ENCODE results near the gene REST.

The REST gene

GRCh38 chr4:56940971-56941370 is 33.3 kb downstream of the REST start:
- Histone ChIP-seq H3K4me1 (ENCODE audit: control insufficient read depth in 5 of 5, insufficient read depth in 5 of 5, low read length in 5 of 5) (peaks cover 0 to 5% (median 0%) of the 10 kb centered on the region in 5 donors), H3K27me3 (ENCODE audit: control insufficient read depth in 5 of 5, insufficient read depth in 4 of 5, low read length in 5 of 5) (no peaks in the 10 kb centered on the region), H3K4me3 (ENCODE audit: low read depth in 1 of 5, low read length in 5 of 5) (no peak overlapping the region), H3K27ac (ENCODE audit: low read depth, low read length) (no peak overlapping the region), H3K9ac (ENCODE audit: low read length in 5 of 5) (no peak overlapping the region), H3K36me3 (ENCODE audit: control insufficient read depth in 5 of 5, insufficient read depth in 5 of 5, low read length in 5 of 5) (peaks cover 3 to 21% (median 11%) of the 10 kb centered on the region in 5 donors), H3K9me3 (ENCODE audit: control insufficient read depth in 5 of 5, low read length in 5 of 5) (no peaks in the 10 kb centered on the region)

- no peaks in the 10 kb centered on the region for H3K9me3 ChIP-seq (ENCODE audit: control insufficient read depth in 5 of 5, low read length in 5 of 5)
- no peak overlapping the region for H3K4me3 ChIP-seq (ENCODE audit: low read depth in 1 of 5, low read length in 5 of 5)
- H3K4me1 ChIP-seq (ENCODE audit: control insufficient read depth in 5 of 5, insufficient read depth in 5 of 5, low read length in 5 of 5): peaks cover 0 to 5% (median 0%) of the 10 kb centered on the region in 5 donors
- no peak overlapping the region for H3K27ac ChIP-seq (ENCODE audit: low read depth, low read length)
- no peaks in the 10 kb centered on the region for H3K27me3 ChIP-seq (ENCODE audit: control insufficient read depth in 5 of 5, insufficient read depth in 4 of 5, low read length in 5 of 5)
- no peak overlapping the region for H3K9ac ChIP-seq (ENCODE audit: low read length in 5 of 5)
- H3K36me3 ChIP-seq (ENCODE audit: control insufficient read depth in 5 of 5, insufficient read depth in 5 of 5, low read length in 5 of 5): peaks cover 3 to 21% (median 11%) of the 10 kb centered on the region in 5 donors
Observed at GRCh38 chr4:56941403-56941802, 33.7 kb downstream of the REST start.

GRCh38 chr4:56953680-56954520 is 46.2 kb downstream of the REST start:
- H3K27me3 ChIP-seq (ENCODE audit: control insufficient read depth in 5 of 5, insufficient read depth in 4 of 5, low read length in 5 of 5): no peaks in the 10 kb centered on the region
- no peak overlapping the region for H3K27ac ChIP-seq (ENCODE audit: low read depth, low read length)
- no peak overlapping the region for H3K4me3 ChIP-seq (ENCODE audit: low read depth in 1 of 5, low read length in 5 of 5)
- no peaks in the 10 kb centered on the region for H3K36me3 ChIP-seq (ENCODE audit: control insufficient read depth in 5 of 5, insufficient read depth in 5 of 5, low read length in 5 of 5)
- no peak overlapping the region for H3K9ac ChIP-seq (ENCODE audit: low read length in 5 of 5)
- peaks cover 8 to 13% (median 13%) of the 10 kb centered on the region in 5 donors for H3K4me1 ChIP-seq (ENCODE audit: control insufficient read depth in 5 of 5, insufficient read depth in 5 of 5, low read length in 5 of 5)
- no peaks in the 10 kb centered on the region for H3K9me3 ChIP-seq (ENCODE audit: control insufficient read depth in 5 of 5, low read length in 5 of 5)

GRCh38 chr4:56958111-56958517 is 50.4 kb downstream of the REST start:
- H3K9ac ChIP-seq (ENCODE audit: low read length in 5 of 5): no peak overlapping the region
- peak overlapping the region; percentile 1 to 40 (median 6) for H3K4me3 ChIP-seq (ENCODE audit: low read depth in 1 of 5, low read length in 5 of 5)
- peaks cover 8 to 16% (median 14%) of the 10 kb centered on the region in 5 donors for H3K4me1 ChIP-seq (ENCODE audit: control insufficient read depth in 5 of 5, insufficient read depth in 5 of 5, low read length in 5 of 5)
- no peaks in the 10 kb centered on the region for H3K9me3 ChIP-seq (ENCODE audit: control insufficient read depth in 5 of 5, low read length in 5 of 5)
- peaks cover 0 to 14% (median 6%) of the 10 kb centered on the region in 5 donors for H3K36me3 ChIP-seq (ENCODE audit: control insufficient read depth in 5 of 5, insufficient read depth in 5 of 5, low read length in 5 of 5)
- H3K27me3 ChIP-seq (ENCODE audit: control insufficient read depth in 5 of 5, insufficient read depth in 4 of 5, low read length in 5 of 5): no peaks in the 10 kb centered on the region
- peak overlapping the region; percentile 39 for H3K27ac ChIP-seq (ENCODE audit: low read depth, low read length)

GRCh38 chr4:56959100-56959499 is 51.4 kb downstream of the REST start:
- peak overlapping the region; percentile 39 for H3K27ac ChIP-seq (ENCODE audit: low read depth, low read length)
- H3K9ac ChIP-seq (ENCODE audit: low read length in 5 of 5): no peak overlapping the region
- H3K36me3 ChIP-seq (ENCODE audit: control insufficient read depth in 5 of 5, insufficient read depth in 5 of 5, low read length in 5 of 5): peaks cover 0 to 20% (median 13%) of the 10 kb centered on the region in 5 donors
- no peaks in the 10 kb centered on the region for H3K9me3 ChIP-seq (ENCODE audit: control insufficient read depth in 5 of 5, low read length in 5 of 5)
- no peak overlapping the region for H3K4me3 ChIP-seq (ENCODE audit: low read depth in 1 of 5, low read length in 5 of 5)
- H3K4me1 ChIP-seq (ENCODE audit: control insufficient read depth in 5 of 5, insufficient read depth in 5 of 5, low read length in 5 of 5): peaks cover 8 to 16% (median 14%) of the 10 kb centered on the region in 5 donors
- H3K27me3 ChIP-seq (ENCODE audit: control insufficient read depth in 5 of 5, insufficient read depth in 4 of 5, low read length in 5 of 5): no peaks in the 10 kb centered on the region

- peaks cover 5 to 36% (median 25%) of the 10 kb centered on the region in 5 donors for H3K36me3 ChIP-seq (ENCODE audit: control insufficient read depth in 5 of 5, insufficient read depth in 5 of 5, low read length in 5 of 5)
Observed at GRCh38 chr4:56961107-56961500, 53.4 kb downstream of the REST start.

GRCh38 chr4:56971383-56971782 is 63.7 kb downstream of the REST start:
- Histone ChIP-seq H3K4me1 (ENCODE audit: control insufficient read depth in 5 of 5, insufficient read depth in 5 of 5, low read length in 5 of 5) (peaks cover 5 to 16% (median 15%) of the 10 kb centered on the region in 5 donors), H3K27ac (ENCODE audit: low read depth, low read length) (no peak overlapping the region), H3K36me3 (ENCODE audit: control insufficient read depth in 5 of 5, insufficient read depth in 5 of 5, low read length in 5 of 5) (peaks cover 36 to 70% (median 44%) of the 10 kb centered on the region in 5 donors), H3K4me3 (ENCODE audit: low read depth in 1 of 5, low read length in 5 of 5) (no peak overlapping the region), H3K9me3 (ENCODE audit: control insufficient read depth in 5 of 5, low read length in 5 of 5) (peaks cover 2 to 11% (median 5%) of the 10 kb centered on the region in 5 donors), H3K27me3 (ENCODE audit: control insufficient read depth in 5 of 5, insufficient read depth in 4 of 5, low read length in 5 of 5) (no peaks in the 10 kb centered on the region), H3K9ac (ENCODE audit: low read length in 5 of 5) (no peak overlapping the region)

More at GRCh38 chr4:56961107-56961500, 53.4 kb downstream of the REST start:
- no peaks in the 10 kb centered on the region for H3K27me3 ChIP-seq (ENCODE audit: control insufficient read depth in 5 of 5, insufficient read depth in 4 of 5, low read length in 5 of 5)
- H3K27ac ChIP-seq (ENCODE audit: low read depth, low read length): no peak overlapping the region
- peaks cover 8 to 16% (median 14%) of the 10 kb centered on the region in 5 donors for H3K4me1 ChIP-seq (ENCODE audit: control insufficient read depth in 5 of 5, insufficient read depth in 5 of 5, low read length in 5 of 5)
- no peaks in the 10 kb centered on the region for H3K9me3 ChIP-seq (ENCODE audit: control insufficient read depth in 5 of 5, low read length in 5 of 5)
- H3K4me3 ChIP-seq (ENCODE audit: low read depth in 1 of 5, low read length in 5 of 5): no peak overlapping the region
- no peak overlapping the region for H3K9ac ChIP-seq (ENCODE audit: low read length in 5 of 5)

GRCh38 chr4:56972389-56972788 is 64.7 kb downstream of the REST start:
- H3K9me3 ChIP-seq (ENCODE audit: control insufficient read depth in 5 of 5, low read length in 5 of 5): peaks cover 2 to 11% (median 5%) of the 10 kb centered on the region in 5 donors
- no peaks in the 10 kb centered on the region for H3K27me3 ChIP-seq (ENCODE audit: control insufficient read depth in 5 of 5, insufficient read depth in 4 of 5, low read length in 5 of 5)
- no peak overlapping the region for H3K27ac ChIP-seq (ENCODE audit: low read depth, low read length)
- H3K4me3 ChIP-seq (ENCODE audit: low read depth in 1 of 5, low read length in 5 of 5): no peak overlapping the region
- H3K4me1 ChIP-seq (ENCODE audit: control insufficient read depth in 5 of 5, insufficient read depth in 5 of 5, low read length in 5 of 5): peaks cover 5 to 24% (median 22%) of the 10 kb centered on the region in 5 donors
- peaks cover 34 to 60% (median 37%) of the 10 kb centered on the region in 5 donors for H3K36me3 ChIP-seq (ENCODE audit: control insufficient read depth in 5 of 5, insufficient read depth in 5 of 5, low read length in 5 of 5)
- no peak overlapping the region for H3K9ac ChIP-seq (ENCODE audit: low read length in 5 of 5)

- Histone ChIP-seq H3K27me3 (ENCODE audit: control insufficient read depth in 5 of 5, insufficient read depth in 4 of 5, low read length in 5 of 5) (no peaks in the 10 kb centered on the region), H3K4me1 (ENCODE audit: control insufficient read depth in 5 of 5, insufficient read depth in 5 of 5, low read length in 5 of 5) (peaks cover 7 to 24% (median 22%) of the 10 kb centered on the region in 5 donors), H3K27ac (ENCODE audit: low read depth, low read length) (no peak overlapping the region), H3K9ac (ENCODE audit: low read length in 5 of 5) (no peak overlapping the region), H3K36me3 (ENCODE audit: control insufficient read depth in 5 of 5, insufficient read depth in 5 of 5, low read length in 5 of 5) (peaks cover 31 to 56% (median 33%) of the 10 kb centered on the region in 5 donors), H3K4me3 (ENCODE audit: low read depth in 1 of 5, low read length in 5 of 5) (no peak overlapping the region), H3K9me3 (ENCODE audit: control insufficient read depth in 5 of 5, low read length in 5 of 5) (peaks cover 2 to 11% (median 5%) of the 10 kb centered on the region in 5 donors)
Observed at GRCh38 chr4:56972809-56973208, 65.1 kb downstream of the REST start.

- Histone ChIP-seq H3K27me3 (ENCODE audit: control insufficient read depth in 5 of 5, insufficient read depth in 4 of 5, low read length in 5 of 5) (no peaks in the 10 kb centered on the region), H3K9ac (ENCODE audit: low read length in 5 of 5) (no peak overlapping the region), H3K36me3 (ENCODE audit: control insufficient read depth in 5 of 5, insufficient read depth in 5 of 5, low read length in 5 of 5) (peaks cover 28 to 51% (median 30%) of the 10 kb centered on the region in 5 donors), H3K4me3 (ENCODE audit: low read depth in 1 of 5, low read length in 5 of 5) (no peak overlapping the region), H3K9me3 (ENCODE audit: control insufficient read depth in 5 of 5, low read length in 5 of 5) (peaks cover 2 to 11% (median 5%) of the 10 kb centered on the region in 5 donors), H3K4me1 (ENCODE audit: control insufficient read depth in 5 of 5, insufficient read depth in 5 of 5, low read length in 5 of 5) (peaks cover 7 to 24% (median 22%) of the 10 kb centered on the region in 5 donors), H3K27ac (ENCODE audit: low read depth, low read length) (no peak overlapping the region)
Observed at GRCh38 chr4:56973336-56973735, 65.6 kb downstream of the REST start.
